Measurements from ENCODE around the gene PDK2.

The PDK2 gene

GRCh38 chr17:50135316-50136095, 40.4 kb downstream of the PDK2 start:
- DNase-seq (ENCODE audit: low read depth): no peak

- DNase-seq (ENCODE audit: low read depth): no peak
Measured at GRCh38 chr17:50136096-50136687, 41.0 kb downstream of the PDK2 start.

GRCh38 chr17:50137042-50137441, 41.9 kb downstream of the PDK2 start:
- DNase-seq (ENCODE audit: low read depth): no peak

GRCh38 chr17:50139185-50139783, 44.1 kb downstream of the PDK2 start:
- no peak for DNase-seq (ENCODE audit: low read depth)

GRCh38 chr17:50139950-50140885, 45.1 kb downstream of the PDK2 start:
- DNase-seq (ENCODE audit: low read depth): peak; percentile 87

- no peak for DNase-seq (ENCODE audit: low read depth)
Measured at GRCh38 chr17:50141026-50141744, 46.0 kb downstream of the PDK2 start.

- DNase-seq (ENCODE audit: low read depth): no peak
Measured at GRCh38 chr17:50141745-50142110, 46.6 kb downstream of the PDK2 start.

- no peak for DNase-seq (ENCODE audit: low read depth)
Measured at GRCh38 chr17:50143461-50144176, 48.5 kb downstream of the PDK2 start.

- no peak for DNase-seq (ENCODE audit: low read depth)
Measured at GRCh38 chr17:50144355-50144754, 49.2 kb downstream of the PDK2 start.

- DNase-seq (ENCODE audit: low read depth): peak; percentile 66
Measured at GRCh38 chr17:50144845-50145531, 49.8 kb downstream of the PDK2 start.

GRCh38 chr17:50145532-50146229, 50.5 kb downstream of the PDK2 start:
- DNase-seq (ENCODE audit: low read depth): no peak

GRCh38 chr17:50146230-50146926, 51.2 kb downstream of the PDK2 start:
- peak; percentile 42 for DNase-seq (ENCODE audit: low read depth)

GRCh38 chr17:50146927-50147665, 51.9 kb downstream of the PDK2 start:
- DNase-seq (ENCODE audit: low read depth): peak; percentile 9

- DNase-seq (ENCODE audit: low read depth): peak; percentile 46
Measured at GRCh38 chr17:50147841-50148225, 52.7 kb downstream of the PDK2 start.

GRCh38 chr17:50148226-50149090, 53.3 kb downstream of the PDK2 start:
- DNase-seq (ENCODE audit: low read depth): peak; percentile 68

- DNase-seq (ENCODE audit: low read depth): peak; percentile 42
Measured at GRCh38 chr17:50149091-50149416, 53.9 kb downstream of the PDK2 start.

Measured in ELR (cell line).